ENCODE results near the gene TPP2.

DNA sequence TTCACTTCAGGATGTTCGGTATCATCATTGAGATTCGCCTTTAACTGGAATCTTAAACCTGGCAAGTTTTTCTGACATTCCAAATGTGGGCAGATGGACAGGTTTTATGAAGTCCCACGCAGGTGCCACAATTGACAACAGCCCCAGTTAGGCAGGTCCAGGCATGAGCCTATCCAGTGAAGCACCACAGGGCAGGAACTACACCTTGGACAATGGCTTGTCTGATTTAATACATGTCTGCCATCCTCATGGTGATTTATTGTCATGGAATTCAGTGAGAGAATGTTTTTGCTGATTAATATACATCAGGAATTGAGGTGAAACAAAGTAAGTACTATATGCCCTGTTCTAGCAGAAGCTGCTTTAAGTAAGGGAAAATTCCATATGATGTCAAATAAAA lies 10.2 kb upstream of the TPP2 start:
- TF ChIP-seq, protein P1, sequence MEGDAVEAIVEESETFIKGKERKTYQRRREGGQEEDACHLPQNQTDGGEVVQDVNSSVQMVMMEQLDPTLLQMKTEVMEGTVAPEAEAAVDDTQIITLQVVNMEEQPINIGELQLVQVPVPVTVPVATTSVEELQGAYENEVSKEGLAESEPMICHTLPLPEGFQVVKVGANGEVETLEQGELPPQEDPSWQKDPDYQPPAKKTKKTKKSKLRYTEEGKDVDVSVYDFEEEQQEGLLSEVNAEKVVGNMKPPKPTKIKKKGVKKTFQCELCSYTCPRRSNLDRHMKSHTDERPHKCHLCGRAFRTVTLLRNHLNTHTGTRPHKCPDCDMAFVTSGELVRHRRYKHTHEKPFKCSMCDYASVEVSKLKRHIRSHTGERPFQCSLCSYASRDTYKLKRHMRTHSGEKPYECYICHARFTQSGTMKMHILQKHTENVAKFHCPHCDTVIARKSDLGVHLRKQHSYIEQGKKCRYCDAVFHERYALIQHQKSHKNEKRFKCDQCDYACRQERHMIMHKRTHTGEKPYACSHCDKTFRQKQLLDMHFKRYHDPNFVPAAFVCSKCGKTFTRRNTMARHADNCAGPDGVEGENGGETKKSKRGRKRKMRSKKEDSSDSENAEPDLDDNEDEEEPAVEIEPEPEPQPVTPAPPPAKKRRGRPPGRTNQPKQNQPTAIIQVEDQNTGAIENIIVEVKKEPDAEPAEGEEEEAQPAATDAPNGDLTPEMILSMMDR (IDR thresholded peaks at IDR 0.05): no peak
- no peak for TF ChIP-seq POLR2A (IDR thresholded peaks at IDR 0.05)
